ENCODE measurements around the gene GSPT1. TPM values are rescaled to one million over a fixed set of nuclear protein-coding genes. Genes with fewer than 3 reads are reported as not detected.

Gene GSPT1
- total and polyA plus RNA-seq, 9 of the 15 experiments (the other 6 are each of a cell fraction or from before 2014, with no cell fraction given), result 63.8 to 269 (median 148) TPM

- TF ChIP-seq TRIM28 (IDR thresholded peaks at IDR 0.05) (0 out of 2 replicates have a peak, but pooled peaks have one; percentile 46), ZNF57 (CRISPR knock-in tag; IDR thresholded peaks at IDR 0.05) (no peak), MNT (conservative IDR thresholded peaks at IDR 0.05) (peak; percentile 95 to 97), HMGN3 (IDR thresholded peaks at IDR 0.05; ENCODE audit: borderline replicate concordance, extremely low read depth, insufficient read length, low read depth, low read length) (peak; percentile 54), ZNF695 (CRISPR knock-in tag; IDR thresholded peaks at IDR 0.05) (no peak), FUS (optimal IDR thresholded peaks at IDR 0.05; ENCODE audit: low read depth, low read length) (peak; percentile 53), MXI1 (IDR thresholded peaks at IDR 0.05; ENCODE audit: low read depth, low read length) (peak; percentile 83), ASH1L (IDR thresholded peaks at IDR 0.05; ENCODE audit: borderline replicate concordance, low read depth, partially characterized antibody) (peak; percentile 72)
Observed at GRCh38 chr16:11915644-11916523, at the start of gene GSPT1 (continued).

Measured in K562 (cell line).